ENCODE results near the gene PDZK1.

The PDZK1 gene

GRCh38 chr1:145701306-145701862, 5.8 kb downstream of the PDZK1 start:
- H3K4me3 ChIP-seq (replicated peaks; ENCODE audit: low read depth, low read length) = no peak overlapping the region
- no peak for DNase-seq (ENCODE audit: low read depth)
- no peak for TF ChIP-seq CTCF (IDR thresholded peaks at IDR 0.05; ENCODE audit: low read length, missing control alignments)

GRCh38 chr1:145696630-145696960, 10.6 kb downstream of the PDZK1 start:
- H3K4me3 ChIP-seq (replicated peaks; ENCODE audit: low read depth, low read length) = no peak overlapping the region
- DNase-seq (ENCODE audit: low read depth) = no peak
- TF ChIP-seq CTCF (IDR thresholded peaks at IDR 0.05; ENCODE audit: low read length, missing control alignments) = no peak

GRCh38 chr1:145695821-145696629, 11.1 kb downstream of the PDZK1 start:
- no peak for DNase-seq (ENCODE audit: low read depth)
- H3K4me3 ChIP-seq (replicated peaks; ENCODE audit: low read depth, low read length) = no peak overlapping the region
- TF ChIP-seq CTCF (IDR thresholded peaks at IDR 0.05; ENCODE audit: low read length, missing control alignments) = no peak

- DNase-seq (ENCODE audit: low read depth) = no peak
- no peak for TF ChIP-seq CTCF (IDR thresholded peaks at IDR 0.05; ENCODE audit: low read length, missing control alignments)
- H3K4me3 ChIP-seq (replicated peaks; ENCODE audit: low read depth, low read length) = no peak overlapping the region
These were observed 14.3 kb downstream of the PDZK1 start for GRCh38 chr1:145692785-145693443.

GRCh38 chr1:145690587-145691558, 16.3 kb downstream of the PDZK1 start:
- DNase-seq (ENCODE audit: low read depth) = peak; percentile 58
- no peak overlapping the region for H3K4me3 ChIP-seq (replicated peaks; ENCODE audit: low read depth, low read length)
- TF ChIP-seq CTCF (IDR thresholded peaks at IDR 0.05; ENCODE audit: low read length, missing control alignments) = no peak

- DNase-seq (ENCODE audit: low read depth) = no peak
- no peak for TF ChIP-seq CTCF (IDR thresholded peaks at IDR 0.05; ENCODE audit: low read length, missing control alignments)
- H3K4me3 ChIP-seq (replicated peaks; ENCODE audit: low read depth, low read length) = no peak overlapping the region
These were observed 17.2 kb downstream of the PDZK1 start for GRCh38 chr1:145689922-145690321.
